HepG2 (cell line): ENCODE measurements around the gene DPYD. TPM values are rescaled to one million over a fixed set of nuclear protein-coding genes. Genes with fewer than 3 reads are reported as not detected.

Experiments
- ATAC-seq: fragments of 200-7000 bp; cut with Tn5 transposase; 3 replicates; pipeline ENCODE4 v1.9.1; 2020; ENCODE audit warnings: mild to moderate bottlenecking, moderate library complexity
- BruUV-seq: library from RNA; stranded (reverse); fragments of 400-500 nt; replicated peaks from 2 replicates; lab custom pipeline; 2021; lab: Mats Ljungman, UMichigan
- CTCF ChIA-PET: fragments of 300-600 bp; formaldehyde crosslinking; extraction: SDS; loops from one replicate; lab custom pipeline; 2021; ENCODE audit warnings: low total read pairs, inconsistent platforms, low intra/inter-chr PET ratio; lab: Yijun Ruan, JAX
- POLR2A ChIA-PET: fragments of 350-600 bp; sonication (Branson Sonifier 250); formaldehyde crosslinking; loops from one replicate; lab custom pipeline; 2020; ENCODE audit warnings: antibody characterized with exemption, inconsistent platforms; lab: Yijun Ruan, JAX
- DNase-seq: peaks from one replicate; pipeline ENCODE4 v3.0.0-alpha.2; 2015; ENCODE audit warnings: low spot score
- FAIRE-seq: peaks from 3 replicates; lab custom pipeline; 2011; peaks lifted over from hg19 to GRCh38; lab: Jason Lieb, UNC
- H2AFZ ChIP-seq: one replicate; pipeline ENCODE4 v1.6.1; 2011; ENCODE audit warnings: low read length, inconsistent platforms
- H3K27ac ChIP-seq: fragments of 300-600 bp; 3 replicates; pipeline ENCODE4 v1.8.0; 2011; ENCODE audit warnings: mixed run types, mild to moderate bottlenecking, mixed read lengths, low read length, inconsistent platforms; ENCODE audit not compliant: insufficient read depth; ENCODE audit errors: extremely low read length
- H3K27me3 ChIP-seq, 2 experiments: fragments of 200-600 bp in 1 of 2; 2 replicates in 1 of 2; 3 replicates in 1 of 2; pipeline versions ENCODE4 v1.6.0 to v1.8.0; 2011; ENCODE audit warnings: low read length in 2 of 2, mild to moderate bottlenecking in 2 of 2, moderate library complexity in 2 of 2, inconsistent platforms in 1 of 2; ENCODE audit not compliant: insufficient read depth in 2 of 2, control insufficient read depth in 1 of 2
- H3K36me3 ChIP-seq, 2 experiments: fragments of 200-600 bp in 1 of 2; replicated peaks in 1 of 2; 2 replicates in 1 of 2; 3 replicates in 1 of 2; pipeline versions ENCODE4 v1.5.1 to v1.8.0; 2011; ENCODE audit warnings: low read length in 2 of 2, inconsistent platforms in 1 of 2; ENCODE audit not compliant: insufficient read depth in 2 of 2, control insufficient read depth in 1 of 2
- H3K4me1 ChIP-seq: 2 replicates; pipeline ENCODE4 v1.5.1; 2012; ENCODE audit warnings: low read length, inconsistent platforms; ENCODE audit not compliant: insufficient read depth
- H3K4me2 ChIP-seq: 2 replicates; pipeline ENCODE4 v1.6.0; 2011; ENCODE audit warnings: low read depth, low read length, inconsistent platforms
- H3K4me3 ChIP-seq, 3 experiments: fragments of 200-600 bp in 1 of 3; sonication (generic), shearing (Covaris generic) in 1 of 3; replicated peaks in 1 of 3; 2 replicates each; pipeline ENCODE4 v1.5.1; 2011 to 2016; ENCODE audit warnings: low read length in 3 of 3, inconsistent platforms in 2 of 3, low read depth in 2 of 3, mild to moderate bottlenecking in 2 of 3, control low read depth in 1 of 3, mixed read lengths in 1 of 3; ENCODE audit not compliant: insufficient read depth in 1 of 3
- H3K79me2 ChIP-seq: one replicate; pipeline ENCODE4 v1.6.1; 2011; ENCODE audit warnings: low read length, inconsistent platforms; ENCODE audit not compliant: insufficient read depth
- H3K9ac ChIP-seq: 2 replicates; pipeline ENCODE4 v1.6.0; 2011; ENCODE audit warnings: mild to moderate bottlenecking, low read depth, low read length, inconsistent platforms; ENCODE audit not compliant: insufficient read depth
- H3K9me3 ChIP-seq: 2 replicates; pipeline ENCODE4 v1.5.1; 2012; ENCODE audit warnings: mild to moderate bottlenecking, low read length
- H4K20me1 ChIP-seq: 2 replicates; pipeline ENCODE4 v1.6.0; 2011; ENCODE audit warnings: inconsistent platforms, mild to moderate bottlenecking, low read length, moderate library complexity; ENCODE audit not compliant: insufficient read depth
- ATM ChIP-seq: fragments of 450-650 bp; IDR thresholded peaks from 2 replicates; pipeline ENCODE4 v1.7.1; 2017; ENCODE audit warnings: mild to moderate bottlenecking, borderline replicate concordance
- CC2D1A ChIP-seq: sonication (generic); formaldehyde crosslinking; IDR thresholded peaks from 2 replicates; pipeline ENCODE4 v1.8.1; 2023; ENCODE audit warnings: mild to moderate bottlenecking, missing genetic modification reagents
- ISL2 ChIP-seq: sonication (generic); formaldehyde crosslinking; IDR thresholded peaks from 2 replicates; pipeline ENCODE4 v1.5.0; 2020; ENCODE audit warnings: missing genetic modification reagents
- KLF16 ChIP-seq, 2 experiments: sonication (generic) in 1 of 2; formaldehyde crosslinking in 1 of 2; IDR thresholded peaks; 2 replicates each; pipeline versions ENCODE4 v1.6.1 to v1.8.0; 2016 to 2023; ENCODE audit warnings: missing genetic modification reagents in 2 of 2, missing compliant biosample characterization in 1 of 2
- POLR2AphosphoS2 ChIP-seq: IDR thresholded peaks from 2 replicates; pipeline ENCODE4 v1.6.1; 2011; ENCODE audit warnings: low read depth, low read length, improper control_type of control experiment
- XBP1 ChIP-seq: sonication (generic); formaldehyde crosslinking; IDR thresholded peaks from 2 replicates; pipeline ENCODE4 v1.5.0; 2020; ENCODE audit warnings: missing genetic modification reagents
- ZFAT ChIP-seq: sonication (generic); formaldehyde crosslinking; conservative IDR thresholded peaks from 2 replicates; pipeline ENCODE4 v1.8.1; 2023; ENCODE audit warnings: missing genetic modification reagents, inconsistent platforms
- ZNF101 ChIP-seq: sonication (generic); formaldehyde crosslinking; IDR thresholded peaks from 2 replicates; pipeline ENCODE4 v1.4.0; 2020; ENCODE audit warnings: mild to moderate bottlenecking, low read depth, missing genetic modification reagents, borderline replicate concordance
- ZNF230 ChIP-seq: sonication (generic); formaldehyde crosslinking; IDR thresholded peaks from 2 replicates; pipeline ENCODE4 v1.4.0; 2020; ENCODE audit warnings: mild to moderate bottlenecking, missing genetic modification reagents
- ZNF337 ChIP-seq: sonication (generic); formaldehyde crosslinking; IDR thresholded peaks from 2 replicates; pipeline ENCODE4 v1.5.1; 2020; ENCODE audit warnings: missing genetic modification reagents, low read depth, mild to moderate bottlenecking, borderline replicate concordance
- ZNF34 ChIP-seq: sonication (generic); formaldehyde crosslinking; IDR thresholded peaks from 2 replicates; pipeline ENCODE4 v1.4.0; 2020; ENCODE audit warnings: mild to moderate bottlenecking, missing genetic modification reagents, borderline replicate concordance
- WGBS: methylation state at CpG from one replicate; pipeline ENCODE4 v1.1.6; 2017; ENCODE audit warnings: low lambda C conversion rate; 5-methylcytosine and 5-hydroxymethylcytosine counted together
- in situ Hi-C: cut with HindIII; loops from 2 replicates; pipeline ENCODE4 v1.10.0; 2017; ENCODE audit warnings: low pct_unique_long_range_greater_than_20kb; ENCODE audit not compliant: extremely low pct_ligation_motif_present
- intact Hi-C: fragments of 100-400 bp; cut with micrococcal nuclease; formaldehyde crosslinking; loops from one replicate; pipeline ENCODE4 v1.10.0; 2022; ENCODE audit not compliant: unreplicated experiment
- polyA plus RNA-seq, 8 experiments: library from polyadenylated mRNA; depleted of rRNA in 3 of 8; stranded (reverse) in 7 of 8; unstranded in 1 of 8; fragments of >200 nt; fragmentation: Illumina TruSeq in 4 of 8; extraction: Trizol in 4 of 8; gene quantifications; 2 replicates each; pipeline versions ENCODE4 v1.2.1 to v1.2.3, GENCODE V29; 2011 to 2016; ENCODE audit warnings: low read depth in 4 of 8, missing spikeins in 1 of 8, mixed read lengths in 1 of 8; ENCODE audit not compliant: insufficient read depth in 1 of 8
- total RNA-seq, 5 experiments: library from RNA; depleted of rRNA; stranded (reverse); fragments of >200 nt; fragmentation: Illumina TruSeq; extraction: Trizol; gene quantifications; 2 replicates each; pipeline ENCODE4 v1.2.3, GENCODE V29; 2016; ENCODE audit warnings: low read depth in 1 of 5
- TF ChIP-seq, protein P1 (sequence below): IDR thresholded peaks from 2 replicates; pipeline ENCODE4 v1.6.1; 2018; ENCODE audit warnings: missing genetic modification reagents
- TF ChIP-seq, protein P2 (sequence below): sonication (generic); formaldehyde crosslinking; IDR thresholded peaks from 2 replicates; pipeline ENCODE4 v1.8.1; 2022; ENCODE audit warnings: mild to moderate bottlenecking, missing genetic modification reagents
- TF ChIP-seq, protein P3 (sequence below): sonication (generic); formaldehyde crosslinking; IDR thresholded peaks from 2 replicates; pipeline ENCODE4 v1.5.0; 2020; ENCODE audit warnings: mild to moderate bottlenecking, missing genetic modification reagents

Gene DPYD
- total and polyA plus RNA-seq, 2 of the 13 experiments (the other 11 are each of a cell fraction or from before 2014, with no cell fraction given), result 1.3 to 3.4 TPM

DNA sequence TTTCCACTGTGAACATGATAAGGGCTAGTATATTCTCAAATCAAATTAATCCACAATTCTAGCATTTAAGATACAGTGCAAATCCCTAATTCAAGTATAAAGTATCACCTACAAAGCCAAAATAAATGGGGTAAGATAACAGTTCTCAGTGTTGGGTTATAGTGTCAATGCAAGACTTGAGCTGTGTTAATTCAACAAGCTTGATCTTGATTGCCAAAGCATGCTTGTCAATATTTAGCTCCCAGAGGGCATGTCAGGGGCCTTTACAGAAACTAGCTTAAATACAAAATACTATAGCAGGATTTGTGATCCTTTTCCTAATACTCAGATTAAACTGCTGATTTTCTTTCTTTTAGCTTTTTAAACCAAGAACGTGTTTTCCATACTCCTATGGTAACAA, 658.0 kb downstream of the DPYD start (continued):
- TF ChIP-seq POLR2AphosphoS2, result no peak
- no peak for TF ChIP-seq ATM
- TF ChIP-seq ZNF337, result no peak
- no peak for TF ChIP-seq ZNF230

DNA sequence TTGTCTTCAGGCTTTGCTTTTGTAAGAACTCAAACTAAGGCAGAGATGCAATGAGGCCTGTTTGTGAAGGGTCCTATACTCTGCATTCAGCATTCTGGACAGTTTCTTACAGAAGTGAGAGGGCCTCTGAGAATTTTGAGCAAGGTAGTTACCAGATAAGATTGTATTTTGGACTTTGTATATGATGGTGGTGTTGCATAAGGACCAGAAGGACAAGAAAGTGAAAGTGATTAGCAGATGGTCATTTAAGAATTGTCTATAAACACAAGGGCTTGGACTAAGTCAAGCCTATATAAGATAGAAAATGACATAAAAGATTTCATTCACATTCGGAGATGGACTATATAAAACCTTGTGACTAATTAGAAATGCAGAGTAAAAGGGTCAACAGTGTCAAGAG, 662.2 kb downstream of the DPYD start:
- H3K9me3 ChIP-seq, result no peaks in the 10 kb centered on the region; the same call in none of the 2 replicates
- no TSS peak for BruUV-seq
- no peaks in the 10 kb centered on the region for H3K36me3 ChIP-seq
- no peak overlapping the region for H3K4me2 ChIP-seq
- intact Hi-C loops (no loop called here), in situ Hi-C loops (no loop called here)
- no peaks in the 10 kb centered on the region for H3K79me2 ChIP-seq
- ATAC-seq (no peak), DNase-seq (no peak), FAIRE-seq (no peak)
- H3K27me3 ChIP-seq, result no peaks in the 10 kb centered on the region
- no peak overlapping the region for H3K4me3 ChIP-seq
- no peaks in the 10 kb centered on the region for H4K20me1 ChIP-seq
- no peak overlapping the region for H3K9ac ChIP-seq
- no peak overlapping the region for H2AFZ ChIP-seq
- ChIA-PET CTCF (no interaction called here), POLR2A (no interaction called here)
- no peak overlapping the region for H3K27ac ChIP-seq
- H3K4me1 ChIP-seq, result no peaks in the 10 kb centered on the region
- WGBS, result 22% methylated on average over 1 of the region's 1 CpG
- TF ChIP-seq ZNF101 (CRISPR knock-in tag), result no peak
- TF ChIP-seq XBP1 (CRISPR knock-in tag), result no peak
- TF ChIP-seq KLF16 (CRISPR knock-in tag; IDR thresholded peaks at IDR 0.05), result no peak
- no peak for TF ChIP-seq CC2D1A (CRISPR knock-in tag)
- no peak for TF ChIP-seq ZNF34 (CRISPR knock-in tag)
- TF ChIP-seq, protein P1, sequence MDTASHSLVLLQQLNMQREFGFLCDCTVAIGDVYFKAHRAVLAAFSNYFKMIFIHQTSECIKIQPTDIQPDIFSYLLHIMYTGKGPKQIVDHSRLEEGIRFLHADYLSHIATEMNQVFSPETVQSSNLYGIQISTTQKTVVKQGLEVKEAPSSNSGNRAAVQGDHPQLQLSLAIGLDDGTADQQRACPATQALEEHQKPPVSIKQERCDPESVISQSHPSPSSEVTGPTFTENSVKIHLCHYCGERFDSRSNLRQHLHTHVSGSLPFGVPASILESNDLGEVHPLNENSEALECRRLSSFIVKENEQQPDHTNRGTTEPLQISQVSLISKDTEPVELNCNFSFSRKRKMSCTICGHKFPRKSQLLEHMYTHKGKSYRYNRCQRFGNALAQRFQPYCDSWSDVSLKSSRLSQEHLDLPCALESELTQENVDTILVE (CRISPR knock-in tag), result no peak
- TF ChIP-seq, protein P2, sequence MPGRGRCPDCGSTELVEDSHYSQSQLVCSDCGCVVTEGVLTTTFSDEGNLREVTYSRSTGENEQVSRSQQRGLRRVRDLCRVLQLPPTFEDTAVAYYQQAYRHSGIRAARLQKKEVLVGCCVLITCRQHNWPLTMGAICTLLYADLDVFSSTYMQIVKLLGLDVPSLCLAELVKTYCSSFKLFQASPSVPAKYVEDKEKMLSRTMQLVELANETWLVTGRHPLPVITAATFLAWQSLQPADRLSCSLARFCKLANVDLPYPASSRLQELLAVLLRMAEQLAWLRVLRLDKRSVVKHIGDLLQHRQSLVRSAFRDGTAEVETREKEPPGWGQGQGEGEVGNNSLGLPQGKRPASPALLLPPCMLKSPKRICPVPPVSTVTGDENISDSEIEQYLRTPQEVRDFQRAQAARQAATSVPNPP, result no peak
- no peak for TF ChIP-seq ISL2 (CRISPR knock-in tag)
- no peak for TF ChIP-seq ZFAT (CRISPR knock-in tag)
- TF ChIP-seq, protein P3, sequence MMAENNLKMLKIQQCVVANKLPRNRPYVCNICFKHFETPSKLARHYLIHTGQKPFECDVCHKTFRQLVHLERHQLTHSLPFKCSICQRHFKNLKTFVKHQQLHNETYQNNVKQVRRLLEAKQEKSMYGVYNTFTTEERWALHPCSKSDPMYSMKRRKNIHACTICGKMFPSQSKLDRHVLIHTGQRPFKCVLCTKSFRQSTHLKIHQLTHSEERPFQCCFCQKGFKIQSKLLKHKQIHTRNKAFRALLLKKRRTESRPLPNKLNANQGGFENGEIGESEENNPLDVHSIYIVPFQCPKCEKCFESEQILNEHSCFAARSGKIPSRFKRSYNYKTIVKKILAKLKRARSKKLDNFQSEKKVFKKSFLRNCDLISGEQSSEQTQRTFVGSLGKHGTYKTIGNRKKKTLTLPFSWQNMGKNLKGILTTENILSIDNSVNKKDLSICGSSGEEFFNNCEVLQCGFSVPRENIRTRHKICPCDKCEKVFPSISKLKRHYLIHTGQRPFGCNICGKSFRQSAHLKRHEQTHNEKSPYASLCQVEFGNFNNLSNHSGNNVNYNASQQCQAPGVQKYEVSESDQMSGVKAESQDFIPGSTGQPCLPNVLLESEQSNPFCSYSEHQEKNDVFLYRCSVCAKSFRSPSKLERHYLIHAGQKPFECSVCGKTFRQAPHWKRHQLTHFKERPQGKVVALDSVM, result no peak
